HG03095 (cell line): ENCODE results near the gene CPLX1.
"Not testable (repeated sequence)": the region's sequence is repeated elsewhere in the genome, so short reads cannot be mapped to it uniquely, and the experiment has no call there.

ENCODE experiments used
- ATAC-seq: cut with Tn5 transposase; IDR thresholded peaks from one replicate; pipeline ENCODE4 v1.9.1; 2021; ENCODE audit warnings: moderate library complexity; ENCODE audit not compliant: unreplicated experiment

Gene CPLX1

GRCh38 chr4:742096-742741, 83.7 kb downstream of the CPLX1 start:
- ATAC-seq, result no peak

GRCh38 chr4:740656-741282, 85.2 kb downstream of the CPLX1 start:
- ATAC-seq, result no peak

- ATAC-seq, result no peak
Observed at GRCh38 chr4:740011-740410, 85.9 kb downstream of the CPLX1 start.

DNA sequence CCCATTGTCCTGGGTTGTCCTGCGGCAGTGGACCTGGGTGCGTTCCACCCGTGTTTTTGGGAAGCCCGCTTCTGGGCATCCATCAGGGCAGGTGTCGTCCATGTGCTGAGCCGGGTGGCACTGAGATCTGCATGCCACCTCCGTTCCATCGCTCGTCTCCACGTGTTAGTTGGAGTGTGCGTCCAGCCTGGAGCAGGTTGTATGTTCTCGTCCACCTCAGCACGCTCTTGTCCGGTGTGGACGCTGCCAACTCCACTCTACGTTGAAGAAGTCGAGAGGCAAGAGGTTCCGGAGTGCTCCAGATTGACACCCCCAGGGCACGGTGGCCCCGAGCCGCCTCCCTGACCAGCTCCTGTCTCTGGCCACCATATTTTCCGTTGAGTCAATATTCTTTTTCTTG, 86.4 kb downstream of the CPLX1 start:
- no peak for ATAC-seq

DNA sequence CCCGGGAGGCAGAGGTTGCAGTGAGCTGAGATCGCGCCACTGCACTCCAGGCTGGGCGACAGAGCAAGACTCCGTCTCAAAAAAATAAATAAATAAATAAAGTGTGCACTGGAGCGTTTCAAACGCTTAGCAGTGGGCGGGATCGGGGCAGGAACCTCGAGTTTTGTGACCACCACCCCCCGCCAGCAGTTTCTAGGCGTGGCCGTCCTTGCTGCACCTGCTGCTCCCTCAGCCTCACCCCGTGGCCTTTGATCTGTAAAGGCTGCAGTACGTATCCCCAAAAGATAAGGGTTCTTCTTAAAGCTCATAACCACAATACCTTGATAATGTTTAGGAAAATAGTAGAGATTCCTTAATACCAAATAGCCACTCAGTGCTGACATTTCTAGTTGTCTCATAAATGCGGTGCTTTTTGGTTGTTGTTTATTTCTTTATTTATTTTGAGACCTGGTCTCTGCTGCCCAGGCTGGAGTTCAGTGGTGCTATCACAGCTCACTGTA, 87.1 kb downstream of the CPLX1 start:
- ATAC-seq, result no peak

DNA sequence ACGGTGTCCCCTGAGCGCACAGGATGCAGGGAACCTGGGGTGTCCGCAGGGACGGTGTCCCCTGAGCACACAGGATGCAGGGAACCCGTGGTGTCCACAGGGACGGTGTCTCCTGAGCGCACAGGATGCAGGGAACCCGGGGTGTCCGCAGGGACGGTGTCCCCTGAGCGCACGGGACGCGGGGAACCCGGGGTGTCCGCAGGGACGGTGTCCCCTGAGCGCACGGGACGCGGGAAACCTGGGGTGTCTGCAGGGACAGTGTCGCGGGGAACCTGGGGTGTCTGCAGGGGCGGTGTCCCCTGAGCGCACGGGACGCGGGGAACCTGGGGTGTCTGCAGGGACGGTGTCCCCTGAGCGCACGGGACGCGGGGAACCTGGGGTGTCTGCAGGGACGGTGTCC, 89.4 kb downstream of the CPLX1 start:
- ATAC-seq, result not testable (repeated sequence)

GRCh38 chr4:735583-735982, 90.3 kb downstream of the CPLX1 start:
- no peak for ATAC-seq
